HG02885 (cell line): Measurements from ENCODE around the gene RASD1.
"Not testable (repeated sequence)": the region's sequence is repeated elsewhere in the genome, so short reads cannot be mapped to it uniquely, and the experiment has no call there.

Source experiments
- ATAC-seq: cut with Tn5 transposase; IDR thresholded peaks from one replicate; pipeline ENCODE4 v1.9.1; 2021; ENCODE audit warnings: mild to moderate bottlenecking; ENCODE audit not compliant: unreplicated experiment, poor library complexity

Gene RASD1

DNA sequence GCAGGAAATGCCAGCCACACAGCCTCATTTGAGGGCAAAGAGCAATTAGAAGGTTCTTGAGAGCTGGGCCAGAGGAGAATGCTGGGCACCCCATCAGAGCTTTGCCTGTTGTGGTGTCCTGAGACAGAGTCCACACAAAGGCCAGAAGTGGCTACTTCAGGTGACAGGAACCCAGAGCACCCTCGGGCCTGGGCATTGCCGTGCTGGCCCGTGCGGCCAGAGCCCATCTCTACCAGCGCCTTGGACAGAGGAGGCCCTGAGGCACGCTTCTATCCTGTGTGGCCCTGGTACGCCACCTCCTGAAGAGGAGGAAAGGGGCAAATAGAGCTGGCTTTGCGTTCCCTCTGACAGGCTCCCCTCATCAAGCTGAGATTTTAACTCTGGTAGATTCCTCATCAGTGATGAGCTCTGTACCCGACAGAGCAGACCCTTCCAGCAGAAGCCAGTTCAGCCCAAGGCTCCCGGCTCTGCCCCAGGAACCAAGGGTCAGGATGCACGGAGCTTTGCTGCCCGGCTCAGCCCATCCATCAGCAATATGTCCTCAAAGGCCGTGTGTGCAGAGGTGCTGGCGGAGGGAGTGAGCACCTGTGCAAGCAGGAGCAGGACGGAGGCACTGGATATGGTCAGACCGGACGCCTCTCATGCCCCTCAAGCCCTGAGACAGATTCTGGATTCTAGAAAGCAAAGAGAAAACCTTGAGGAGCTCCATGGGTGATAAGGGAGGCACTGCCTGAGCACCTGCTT, 3.4 kb upstream of the RASD1 start:
- no peak for ATAC-seq

DNA sequence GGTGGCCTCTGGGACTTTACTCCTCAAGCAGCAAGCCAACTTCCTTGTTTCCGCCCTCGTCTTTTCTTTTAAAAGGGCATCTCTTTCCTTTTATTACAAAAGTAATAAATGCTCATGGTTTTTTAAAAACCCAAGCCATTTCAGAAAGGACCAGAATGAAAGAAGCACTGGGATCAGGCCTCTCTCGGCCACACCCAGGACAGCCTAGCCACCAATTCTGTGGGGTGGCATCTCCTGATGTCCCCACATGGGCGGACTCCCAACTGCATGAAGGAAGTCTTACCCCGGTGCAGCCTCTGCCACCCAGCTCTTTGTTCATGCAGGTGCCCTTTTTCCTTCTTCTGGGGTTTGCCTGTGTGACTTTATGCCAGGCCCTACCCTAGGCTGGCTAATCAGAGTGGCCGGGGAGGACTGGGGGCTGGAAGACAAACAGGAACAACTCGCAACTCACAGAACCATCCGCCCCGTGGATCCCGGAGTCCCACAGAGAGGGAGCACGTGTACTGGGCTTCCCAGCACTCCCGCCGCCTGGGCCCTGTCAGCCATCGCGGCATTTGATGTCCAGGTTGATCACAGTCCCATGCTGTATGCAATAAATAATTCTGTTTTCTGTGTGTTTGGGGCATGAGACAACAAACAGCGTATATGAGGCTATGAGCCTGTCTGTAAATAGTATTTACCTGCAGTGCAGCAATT, 2.6 kb upstream of the RASD1 start:
- ATAC-seq = no peak

DNA sequence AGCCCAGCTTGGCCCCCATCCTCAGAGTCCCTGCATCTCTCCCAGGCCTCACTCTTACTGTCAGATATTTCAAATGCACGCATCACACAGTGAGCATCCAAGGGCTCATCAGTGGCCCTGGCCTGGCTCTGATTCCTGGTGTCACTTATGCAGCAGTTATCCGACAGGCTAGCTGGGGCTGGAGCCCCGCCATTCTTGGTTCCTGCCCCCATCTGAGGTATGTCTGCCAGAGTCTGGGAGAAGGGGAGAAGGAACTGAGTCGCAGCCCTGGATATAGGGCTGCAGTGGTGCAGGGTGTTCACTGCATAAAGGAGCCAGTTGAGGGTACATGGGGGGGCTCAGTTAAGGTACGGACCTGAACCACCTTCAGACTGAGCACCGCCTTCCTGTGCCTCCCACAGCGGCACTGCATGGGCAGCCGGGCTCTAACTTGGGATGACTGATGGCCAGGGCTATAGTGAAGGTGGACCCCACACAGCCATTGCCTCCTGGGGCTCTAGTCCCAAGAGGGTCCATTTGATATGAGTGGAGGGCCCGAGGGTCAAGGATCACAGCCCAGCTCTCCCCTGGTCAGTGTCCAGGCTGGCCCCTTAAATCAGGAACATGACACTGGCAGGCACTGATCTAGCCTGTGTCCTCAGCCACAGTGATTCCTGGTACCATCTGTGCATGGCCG, 1.8 kb upstream of the RASD1 start:
- ATAC-seq = no peak

DNA sequence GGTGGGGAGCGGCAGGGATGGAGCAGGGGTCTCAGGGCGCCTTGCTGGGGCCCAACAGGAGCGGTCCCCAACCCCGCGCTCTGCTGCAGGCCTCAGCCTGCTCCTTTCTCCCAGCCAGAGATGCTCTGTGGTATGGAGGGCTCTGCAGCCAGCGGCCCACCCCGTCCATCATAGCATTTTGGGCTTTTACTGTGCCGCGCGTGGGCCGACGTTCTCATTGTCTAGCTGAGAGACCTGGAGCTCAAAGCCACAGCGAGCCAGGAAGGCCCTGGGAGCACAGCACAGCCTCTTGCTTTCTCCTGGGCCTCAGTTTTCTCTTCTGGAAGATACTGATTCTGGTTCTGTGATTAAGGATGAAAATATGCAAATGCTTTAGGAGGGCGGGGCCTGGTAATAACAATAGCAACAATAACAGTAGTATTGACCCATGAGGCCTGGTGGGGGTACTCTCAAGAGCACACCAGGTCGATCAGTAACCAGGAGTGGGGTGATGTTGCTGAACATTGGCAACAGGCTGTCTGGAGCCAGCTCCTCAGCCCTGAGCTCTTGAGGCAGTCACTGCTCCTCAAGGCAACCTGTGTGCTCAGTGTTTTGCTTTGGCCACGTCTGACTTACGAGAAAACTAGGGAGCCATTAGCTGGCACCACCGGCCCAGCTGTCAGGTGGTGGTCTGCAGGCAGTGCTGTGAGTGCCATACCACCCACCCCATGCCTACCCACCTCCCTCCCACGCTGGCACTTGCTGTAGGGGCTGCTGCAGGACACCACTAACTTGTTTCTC, 1.1 kb upstream of the RASD1 start:
- ATAC-seq = no peak

DNA sequence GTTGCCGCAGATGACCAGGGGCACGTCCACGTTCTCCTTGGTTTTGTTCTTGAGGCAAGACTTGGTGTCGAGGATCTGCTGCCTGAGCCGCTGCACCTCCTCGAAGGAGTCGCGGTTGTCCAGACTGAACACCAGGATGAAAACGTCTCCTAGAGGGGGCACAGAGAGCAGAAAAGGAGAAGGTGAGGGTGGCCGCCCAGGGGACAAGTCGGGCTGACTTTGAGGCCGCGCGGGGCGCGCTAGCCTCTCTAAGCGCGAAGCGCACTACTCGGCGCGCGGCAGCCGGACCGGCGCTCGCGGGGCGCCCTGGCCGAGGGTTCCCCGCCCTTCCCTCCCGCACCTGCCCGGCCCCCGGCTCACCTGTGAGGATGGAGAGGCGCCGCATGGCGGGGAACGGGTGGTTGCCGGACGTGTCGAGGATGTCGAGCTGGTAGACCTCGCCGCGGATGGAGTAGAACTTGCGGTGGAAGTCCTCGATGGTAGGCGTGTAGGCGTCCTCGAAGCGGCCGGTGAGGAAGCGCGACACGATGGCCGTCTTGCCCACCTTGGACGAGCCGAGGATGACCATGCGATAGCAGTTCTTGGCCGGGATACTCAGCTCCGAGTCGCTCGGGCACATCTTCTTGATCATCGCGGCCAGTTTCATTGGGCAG, 533 bp downstream of the RASD1 start:
- no peak for ATAC-seq

DNA sequence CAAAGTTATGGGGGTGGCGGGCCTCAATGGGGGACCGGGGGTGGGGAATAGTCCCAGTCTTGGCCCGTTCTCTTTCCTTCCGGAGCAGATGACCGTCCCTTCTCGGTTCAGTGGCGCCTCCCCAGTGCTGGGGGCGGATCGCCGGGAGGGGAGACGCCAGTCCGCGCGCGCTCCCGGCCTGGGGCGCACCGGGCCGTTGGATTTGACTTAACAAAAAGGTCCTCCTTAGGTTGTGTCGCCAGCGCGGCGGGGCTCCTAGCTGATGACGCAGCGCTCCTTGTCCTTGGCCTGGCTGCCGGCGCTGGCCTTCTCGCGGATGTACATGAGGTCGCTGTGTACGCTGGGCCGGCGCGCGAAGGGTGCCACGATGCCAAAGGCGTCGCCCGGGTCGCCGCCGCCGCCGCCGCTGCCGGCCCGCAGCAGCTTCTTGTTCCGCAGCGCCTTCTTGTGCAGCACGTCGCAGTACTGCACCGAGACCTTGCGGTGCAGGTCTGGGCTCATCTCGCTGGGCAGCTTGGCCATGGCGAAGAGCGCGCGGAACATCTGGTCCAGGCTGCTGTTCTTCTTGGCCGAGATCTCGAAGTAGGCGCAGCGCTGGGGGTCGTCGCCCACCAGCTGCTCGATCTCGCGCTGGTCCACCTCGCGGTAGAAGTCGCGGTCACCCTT, 1.2 kb downstream of the RASD1 start:
- ATAC-seq = no peak

DNA sequence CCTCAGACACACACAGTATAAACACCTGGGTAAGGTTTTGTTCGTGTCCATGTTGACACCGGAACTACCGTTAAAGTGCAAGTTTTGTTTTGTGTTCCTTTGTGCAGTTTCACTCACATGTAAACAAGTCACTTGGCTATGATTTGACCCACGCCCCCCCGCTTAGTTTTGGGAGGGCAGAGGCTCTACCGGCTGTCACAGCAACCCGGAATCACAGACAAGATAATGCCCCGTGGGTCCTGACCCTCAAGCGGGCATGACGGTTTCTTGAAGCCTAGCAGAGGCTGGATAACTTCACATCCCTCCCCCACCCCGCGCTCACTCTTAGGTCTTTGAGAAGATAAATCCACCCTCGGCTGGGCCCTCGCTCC, 1.7 kb downstream of the RASD1 start:
- ATAC-seq = no peak

DNA sequence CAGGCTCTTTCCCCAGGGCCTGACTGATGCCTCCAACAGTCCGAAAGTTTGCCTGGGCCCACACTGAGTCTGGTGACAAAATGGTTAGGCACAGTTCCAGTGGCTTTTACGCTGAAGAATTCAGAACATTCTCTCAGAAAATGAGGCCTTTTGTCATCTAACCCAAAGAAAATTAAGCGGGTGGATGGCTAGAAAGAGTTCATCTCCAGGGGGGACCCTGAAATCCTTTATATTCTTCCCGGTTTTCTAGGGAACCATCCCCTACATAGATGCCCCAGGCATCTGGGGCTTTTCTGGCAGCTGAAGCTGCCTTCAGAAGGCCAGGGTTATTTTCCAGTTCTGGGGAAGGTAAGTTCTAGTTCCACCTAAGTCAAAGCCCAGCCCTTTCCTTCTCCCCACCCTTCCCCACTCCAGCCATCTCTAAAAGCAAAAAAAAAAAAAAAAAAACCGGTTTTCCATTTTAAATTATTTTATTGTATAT, 2.2 kb downstream of the RASD1 start:
- ATAC-seq = no peak

DNA sequence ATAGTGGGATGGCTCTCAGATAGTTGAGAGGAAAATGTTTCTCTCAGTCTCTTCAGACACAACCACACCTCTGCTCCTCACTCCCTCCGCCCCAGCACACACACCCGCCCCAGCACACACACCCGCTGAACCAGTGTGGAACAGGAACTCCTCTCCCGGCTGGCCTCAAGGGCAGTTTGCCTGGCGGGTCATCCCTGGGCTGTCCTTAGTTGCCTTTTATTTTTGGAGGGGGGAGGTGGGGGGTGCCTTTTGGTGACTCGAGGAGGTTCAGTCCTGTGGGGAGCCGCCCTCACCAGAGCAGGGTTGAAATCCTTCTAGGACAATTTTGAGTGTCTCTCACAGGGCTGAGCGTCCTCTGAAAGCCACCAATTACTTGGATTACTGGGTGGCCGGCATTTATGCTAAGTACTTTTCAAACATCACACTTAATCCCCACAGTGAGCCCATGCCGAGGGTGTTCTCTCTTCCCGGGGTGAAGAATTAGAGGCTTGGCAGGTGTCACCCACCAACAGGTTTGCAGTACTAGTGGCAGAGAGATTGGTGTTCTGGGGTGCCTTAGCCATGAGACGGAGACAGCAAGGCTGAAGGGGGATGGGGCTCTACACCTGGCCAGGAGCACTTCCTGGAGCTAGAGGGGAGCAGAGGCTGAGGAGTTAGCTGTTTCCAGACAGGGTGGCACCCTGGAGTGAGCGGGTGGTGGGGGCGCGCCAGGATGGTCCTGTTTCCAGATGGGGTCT, 2.8 kb downstream of the RASD1 start:
- ATAC-seq = no peak

DNA sequence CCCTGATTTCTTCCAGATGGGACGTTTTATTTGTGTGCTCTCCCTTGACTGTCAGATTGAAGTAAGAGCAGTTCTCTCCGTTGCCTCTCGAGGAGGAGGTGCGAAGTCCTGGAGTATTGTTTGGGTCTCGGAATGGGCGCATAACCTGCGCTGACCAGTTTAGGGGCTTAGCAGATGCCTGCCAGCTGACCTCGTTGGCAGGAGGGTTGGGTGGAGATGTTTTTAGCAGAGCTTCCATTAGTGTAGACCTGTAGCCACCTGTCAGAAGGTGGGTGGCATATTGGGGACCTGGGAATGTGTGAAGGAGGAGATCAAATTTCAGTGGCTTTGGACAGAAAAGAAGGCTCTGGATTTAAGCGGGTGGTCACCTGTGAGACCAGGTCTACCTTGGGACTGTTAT, 3.6 kb downstream of the RASD1 start:
- no peak for ATAC-seq

DNA sequence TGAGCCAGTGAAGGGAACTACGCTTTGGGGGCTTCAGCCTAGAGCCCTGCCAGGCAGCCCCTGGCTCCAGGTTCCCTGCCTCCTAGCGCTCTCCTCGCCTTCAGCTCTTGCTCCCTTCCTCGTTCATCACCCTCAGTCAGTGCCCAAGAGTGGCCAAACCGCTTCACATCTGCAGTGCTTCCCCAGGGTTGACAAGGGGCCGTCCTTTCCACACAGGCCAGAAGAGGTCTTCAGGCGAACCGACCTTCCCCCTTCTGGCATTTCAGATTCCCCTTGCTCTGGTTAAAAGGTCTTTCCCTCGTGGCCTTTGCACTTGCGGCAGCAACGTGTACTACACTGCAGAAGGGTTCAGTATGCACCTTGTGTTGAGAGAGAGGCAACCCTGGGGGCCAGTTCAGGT, 4.1 kb downstream of the RASD1 start:
- no peak for ATAC-seq

DNA sequence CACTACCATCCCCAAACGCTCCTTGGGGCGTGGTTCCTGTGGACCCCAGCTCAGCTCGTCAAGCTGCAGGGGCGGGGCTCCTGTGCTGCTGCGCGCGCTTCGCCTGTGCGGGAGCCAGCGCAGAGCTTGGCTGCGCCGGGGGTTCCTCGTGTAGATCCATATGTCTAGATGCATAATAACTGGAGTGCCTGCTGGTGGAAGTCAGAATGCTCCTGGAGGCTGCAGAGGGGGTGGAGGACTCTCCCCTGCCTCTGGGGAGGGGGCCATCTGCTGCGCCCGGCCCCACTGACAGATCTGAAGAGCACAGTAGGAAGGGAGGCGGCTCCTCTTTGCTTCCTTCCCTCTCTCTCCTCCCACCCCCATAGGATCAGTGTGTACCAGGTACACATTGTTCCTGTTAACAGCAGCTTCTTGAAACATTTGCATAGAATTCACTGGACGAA, 4.6 kb downstream of the RASD1 start:
- ATAC-seq = no peak

DNA sequence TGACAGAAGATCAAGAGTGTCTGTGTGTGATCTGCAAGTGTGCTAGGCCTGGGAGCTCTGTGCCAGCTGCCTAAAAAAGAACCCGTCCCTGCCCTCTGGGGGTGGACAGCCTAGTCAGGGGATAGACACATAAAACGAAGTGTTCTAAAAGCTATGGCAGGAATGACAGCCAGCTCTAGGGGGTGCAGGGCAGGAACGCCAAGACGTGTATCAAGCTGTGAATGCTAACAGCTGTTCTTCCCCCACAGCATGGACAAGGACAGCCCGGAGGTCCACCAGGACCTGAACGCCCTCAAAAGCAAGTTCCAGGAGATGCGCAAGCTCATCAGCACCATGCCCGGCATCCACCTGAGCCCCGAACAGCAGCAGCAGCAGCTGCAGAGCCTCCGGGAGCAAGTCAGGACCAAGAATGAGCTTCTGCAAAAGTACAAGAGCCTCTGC, 5.1 kb downstream of the RASD1 start:
- no peak for ATAC-seq

DNA sequence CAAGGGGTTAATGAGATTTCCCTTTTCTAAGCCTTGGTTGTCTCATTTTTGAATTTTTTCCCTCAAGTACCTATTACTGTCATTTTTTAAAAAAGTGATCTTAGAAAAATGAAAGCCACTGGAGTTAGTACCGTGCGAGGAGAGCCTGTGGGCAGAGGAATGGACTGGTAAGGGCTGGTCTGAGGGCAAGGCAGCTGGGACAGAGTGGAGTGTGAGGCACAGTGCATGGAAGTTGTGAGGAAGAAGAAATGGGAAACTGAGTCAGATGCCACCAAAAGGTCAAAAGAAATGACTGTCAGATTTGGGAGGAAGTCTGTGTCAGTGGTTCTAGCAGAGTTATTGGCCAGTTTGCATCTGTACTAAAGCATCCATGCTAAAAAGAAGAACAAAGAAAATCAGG, 8.2 kb downstream of the RASD1 start:
- ATAC-seq = no peak

DNA sequence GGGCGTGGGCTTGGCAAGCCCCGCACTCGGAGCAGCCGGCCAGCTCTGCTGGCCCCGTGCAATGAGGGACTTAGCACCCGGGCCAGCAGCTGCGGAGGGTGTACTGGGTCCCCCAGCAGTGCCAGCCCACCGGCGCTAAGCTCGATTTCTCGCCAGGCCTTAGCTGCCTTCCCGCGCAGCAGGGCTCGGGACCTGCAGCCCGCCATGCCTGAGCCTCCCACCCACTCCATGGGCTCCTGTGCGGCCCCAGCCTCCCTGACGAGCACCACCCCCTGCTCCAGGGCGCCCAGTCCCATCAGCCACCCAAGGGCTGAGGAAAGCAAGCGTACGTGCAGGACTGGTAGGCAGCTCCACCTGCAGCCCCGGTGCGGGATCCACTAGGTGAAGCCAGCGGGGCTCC, 9.8 kb downstream of the RASD1 start:
- ATAC-seq = not testable (repeated sequence)

DNA sequence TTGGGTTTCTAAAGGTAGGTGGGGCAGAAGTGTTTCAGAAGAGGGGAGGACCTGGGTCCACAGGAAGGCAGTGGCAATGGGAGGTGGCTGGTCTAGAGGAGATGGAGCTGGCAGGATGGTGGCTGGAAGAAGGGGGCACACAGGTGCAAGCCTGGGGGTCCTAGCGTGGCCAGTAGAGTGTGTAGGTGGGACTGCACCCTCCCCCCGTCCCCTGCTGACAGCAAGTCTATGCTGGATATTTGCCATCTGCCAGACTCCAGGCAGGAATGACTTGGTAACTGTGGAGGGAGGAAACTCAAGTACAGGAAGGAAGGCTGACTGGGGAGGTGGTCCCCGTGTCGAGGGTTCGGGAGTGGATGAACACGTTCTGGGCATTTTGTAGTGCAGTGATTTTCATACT, 10.8 kb downstream of the RASD1 start:
- ATAC-seq = no peak

DNA sequence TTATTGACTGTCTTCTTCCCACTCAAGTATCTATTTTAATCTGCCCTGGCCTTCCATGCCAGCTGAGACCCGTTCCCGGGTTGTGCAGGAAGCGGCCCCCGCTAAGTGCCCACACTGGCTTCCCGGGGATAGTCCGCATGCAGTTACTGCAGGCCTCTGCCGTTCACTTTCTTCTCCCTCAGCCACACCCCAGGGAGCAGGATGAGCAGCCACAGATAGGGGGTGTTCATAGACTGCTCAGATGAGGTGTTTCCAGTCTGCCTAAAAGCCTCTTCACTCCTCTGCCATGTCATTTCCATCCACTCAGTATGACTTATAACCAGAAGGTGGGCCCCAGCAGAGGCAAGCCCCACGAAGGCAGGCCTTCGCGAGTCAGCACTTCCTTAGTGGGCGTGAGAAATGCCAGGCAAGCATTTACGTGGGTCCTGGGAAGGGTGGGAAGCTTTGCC, 11.7 kb downstream of the RASD1 start:
- no peak for ATAC-seq

DNA sequence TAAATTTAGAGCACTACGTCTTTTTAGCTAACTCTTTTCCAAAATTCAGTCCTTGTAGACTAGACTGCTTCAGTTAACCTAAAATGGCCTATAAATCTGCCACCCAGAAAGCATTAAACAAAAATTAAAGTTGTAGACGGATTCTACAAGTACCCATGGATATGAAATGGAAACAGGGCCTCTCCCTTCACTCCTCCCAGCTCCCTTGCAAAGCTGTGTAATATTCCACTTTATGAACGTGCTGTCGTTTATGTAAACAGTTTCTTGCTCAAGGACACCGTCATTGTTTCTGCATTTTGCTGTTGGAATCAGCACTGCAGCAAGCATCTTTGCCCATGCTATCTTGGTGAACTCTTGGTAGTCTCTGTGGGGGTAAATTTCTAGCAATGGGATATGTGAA, 14.3 kb downstream of the RASD1 start:
- ATAC-seq = no peak
